Medulla oblongata (tissue), 1 donor: ENCODE results near the gene CFAP57.
A peak's percentile ranks its signal among the peaks of the same experiment; 100 is the strongest.

Experiments used
- DNase-seq: peaks from one replicate; pipeline ENCODE4 v3.0.0-alpha.2; 2015; ENCODE audit errors: extremely low spot score

CFAP57 gene

DNA sequence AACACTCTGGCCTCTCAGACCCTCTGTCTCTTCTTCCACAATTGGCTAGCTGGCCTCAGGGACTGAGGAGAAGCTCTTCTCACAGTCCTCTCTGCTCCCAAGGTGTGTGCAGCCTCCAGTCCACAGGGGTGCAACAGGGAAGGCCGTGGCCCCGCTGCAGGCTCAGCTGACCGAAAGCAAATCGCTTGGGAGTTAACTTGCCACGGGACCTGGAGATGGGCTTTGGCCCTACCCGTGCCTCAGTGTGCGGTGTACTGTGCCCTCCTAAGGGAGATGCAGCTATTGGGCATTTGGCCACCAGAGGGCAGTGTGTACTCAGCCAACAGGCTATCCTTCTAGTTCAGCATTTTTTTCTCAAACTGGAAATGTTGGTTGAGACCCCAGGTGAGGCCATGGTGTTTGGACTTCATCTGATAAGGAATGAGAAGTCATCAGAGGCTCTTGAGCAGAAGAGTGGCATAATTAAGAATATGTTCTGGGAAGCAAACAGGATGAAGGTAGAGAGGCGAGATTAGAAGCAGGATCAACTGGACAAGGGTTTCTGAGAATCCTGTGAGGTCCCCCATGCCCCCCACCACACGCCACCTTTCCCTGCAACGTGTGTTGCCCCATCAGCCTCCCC is 55.1 kb downstream of the CFAP57 start:
- DNase-seq: peak; percentile 91

DNA sequence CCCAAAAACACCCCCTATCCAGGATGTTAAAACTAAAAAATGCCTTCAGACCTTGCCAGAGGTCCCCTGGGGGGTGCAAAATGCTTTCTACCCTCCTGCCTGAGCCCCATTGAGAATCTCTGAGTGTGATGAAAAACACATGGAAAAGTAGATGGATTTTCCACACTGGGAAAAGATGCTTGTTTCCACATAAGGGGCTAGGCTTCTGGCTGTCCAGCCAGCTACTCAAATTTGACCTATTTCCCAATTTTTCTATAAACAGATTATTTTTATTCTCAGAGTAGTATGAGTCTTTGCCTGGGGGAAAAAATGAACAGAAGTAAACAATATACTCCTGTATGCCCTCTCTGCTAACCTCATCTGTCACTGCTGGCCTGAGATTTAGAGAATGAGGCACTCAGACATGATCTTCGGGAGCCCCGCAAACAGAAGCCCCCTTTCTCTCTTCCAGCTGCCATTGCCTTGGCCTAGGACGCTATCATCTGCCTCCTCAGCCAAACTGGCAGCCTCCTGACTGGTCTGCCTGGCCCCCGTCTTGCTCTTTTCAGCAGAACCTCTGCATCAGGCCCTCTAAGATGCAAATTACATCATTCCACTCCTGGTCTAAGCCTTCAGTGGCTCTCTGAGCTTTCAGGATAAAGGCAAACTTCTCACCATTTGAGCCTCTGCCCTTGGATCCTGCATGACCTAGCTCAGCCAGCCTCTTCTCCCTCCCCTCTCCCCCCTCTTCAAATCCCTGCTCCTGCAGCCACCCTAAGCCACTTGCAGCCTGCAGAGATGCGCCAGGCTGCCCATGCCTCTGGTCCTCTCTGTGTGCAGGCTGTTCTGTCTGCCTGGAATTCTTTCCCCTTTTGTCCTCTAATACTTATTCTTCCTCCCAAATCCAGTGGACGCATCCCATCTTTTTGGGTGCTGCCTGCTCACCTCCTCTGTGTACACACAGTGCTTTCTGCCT is 58.0 kb downstream of the CFAP57 start:
- no peak for DNase-seq

DNA sequence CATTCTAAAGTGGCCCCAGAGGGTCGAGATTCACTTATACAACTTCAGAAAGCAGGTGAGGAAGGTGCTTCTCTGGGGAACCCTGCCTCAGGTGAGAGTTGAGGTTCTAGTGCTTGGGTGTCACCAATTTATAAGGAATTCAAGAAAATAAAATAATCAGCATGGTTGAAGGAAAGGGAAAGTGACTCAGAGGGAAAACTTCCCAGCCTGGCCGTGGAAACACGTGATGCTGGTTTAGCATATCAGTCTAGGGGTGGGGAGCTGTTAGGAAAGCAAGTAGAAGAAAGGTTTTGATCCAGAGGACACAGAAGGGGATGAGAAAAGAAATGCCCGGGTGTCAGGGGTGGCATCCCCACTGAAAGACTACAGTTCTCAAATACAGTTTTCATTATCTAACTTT is 59.9 kb downstream of the CFAP57 start:
- no peak for DNase-seq

DNA sequence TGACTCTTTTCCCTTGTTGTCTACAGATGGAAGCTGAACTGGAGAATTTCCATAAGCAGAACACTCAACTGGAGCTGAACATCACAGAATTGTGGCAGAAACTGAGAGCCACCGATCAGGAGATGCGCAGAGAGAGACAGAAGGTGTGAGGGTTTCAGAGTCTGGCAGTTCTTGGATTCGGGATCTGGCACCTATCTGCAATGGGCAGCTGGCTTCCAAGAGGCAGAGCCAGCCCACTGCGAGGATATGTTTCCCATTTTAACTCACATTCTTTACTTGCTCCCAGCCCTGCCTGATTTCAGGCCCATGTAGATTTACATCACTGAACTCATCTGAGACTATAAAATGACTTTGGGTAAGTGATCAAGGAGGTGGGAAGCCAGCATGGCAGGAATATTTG is 60.4 kb downstream of the CFAP57 start:
- DNase-seq: no peak

DNA sequence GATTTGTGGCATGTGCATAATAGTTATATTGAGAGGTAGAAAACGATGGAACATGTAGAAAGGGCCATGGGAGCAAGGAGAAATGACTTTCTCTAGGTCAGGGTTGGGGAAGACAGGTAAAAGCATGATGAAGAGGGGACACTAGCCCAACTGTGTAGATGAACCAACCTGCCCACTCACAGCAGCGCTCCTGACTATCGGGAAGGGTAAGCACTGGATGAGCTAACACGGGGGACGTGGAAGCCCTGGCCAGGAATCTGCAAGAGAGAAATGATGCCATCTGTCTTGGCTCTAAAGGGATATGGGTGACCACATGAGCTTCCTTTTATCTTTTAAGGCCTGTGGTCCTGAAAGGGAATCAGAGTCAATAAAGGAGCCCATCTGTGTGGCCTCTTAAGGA is 61.5 kb downstream of the CFAP57 start:
- DNase-seq: no peak

DNA sequence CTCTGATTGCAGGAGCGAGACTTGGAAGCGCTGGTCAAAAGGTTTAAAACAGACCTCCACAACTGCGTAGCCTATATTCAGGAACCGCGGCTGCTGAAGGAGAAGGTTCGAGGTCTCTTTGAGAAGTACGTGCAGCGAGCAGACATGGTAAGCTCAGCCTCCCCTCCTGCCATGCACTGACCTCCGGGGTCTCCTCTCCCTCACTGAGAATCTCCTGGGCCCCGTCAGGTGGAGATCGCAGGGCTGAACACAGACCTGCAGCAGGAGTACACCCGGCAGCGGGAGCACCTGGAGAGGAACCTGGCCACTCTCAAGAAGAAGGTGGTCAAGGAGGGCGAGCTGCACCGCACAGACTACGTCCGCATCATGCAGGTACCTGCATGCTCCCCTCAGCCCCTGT is 62.1 kb downstream of the CFAP57 start:
- no peak for DNase-seq

DNA sequence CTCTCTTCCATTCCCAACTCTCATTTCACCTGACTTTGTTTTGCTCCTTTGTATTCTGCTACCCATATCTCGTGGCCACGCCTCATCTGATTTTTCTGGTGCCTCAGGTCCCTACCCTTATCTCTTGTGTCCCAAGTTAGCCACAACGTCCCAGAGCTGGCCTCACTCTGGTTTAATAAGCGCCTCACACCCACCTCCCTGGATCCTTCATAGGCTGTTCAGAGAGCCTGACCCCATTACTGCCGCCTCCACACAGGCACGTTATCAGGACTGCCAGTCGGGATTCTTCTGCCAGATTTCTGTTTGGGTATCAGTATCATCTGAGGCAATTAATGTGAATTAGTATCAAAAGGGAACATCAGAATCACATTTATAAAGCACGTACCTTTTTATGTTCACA is 62.9 kb downstream of the CFAP57 start:
- no peak for DNase-seq

DNA sequence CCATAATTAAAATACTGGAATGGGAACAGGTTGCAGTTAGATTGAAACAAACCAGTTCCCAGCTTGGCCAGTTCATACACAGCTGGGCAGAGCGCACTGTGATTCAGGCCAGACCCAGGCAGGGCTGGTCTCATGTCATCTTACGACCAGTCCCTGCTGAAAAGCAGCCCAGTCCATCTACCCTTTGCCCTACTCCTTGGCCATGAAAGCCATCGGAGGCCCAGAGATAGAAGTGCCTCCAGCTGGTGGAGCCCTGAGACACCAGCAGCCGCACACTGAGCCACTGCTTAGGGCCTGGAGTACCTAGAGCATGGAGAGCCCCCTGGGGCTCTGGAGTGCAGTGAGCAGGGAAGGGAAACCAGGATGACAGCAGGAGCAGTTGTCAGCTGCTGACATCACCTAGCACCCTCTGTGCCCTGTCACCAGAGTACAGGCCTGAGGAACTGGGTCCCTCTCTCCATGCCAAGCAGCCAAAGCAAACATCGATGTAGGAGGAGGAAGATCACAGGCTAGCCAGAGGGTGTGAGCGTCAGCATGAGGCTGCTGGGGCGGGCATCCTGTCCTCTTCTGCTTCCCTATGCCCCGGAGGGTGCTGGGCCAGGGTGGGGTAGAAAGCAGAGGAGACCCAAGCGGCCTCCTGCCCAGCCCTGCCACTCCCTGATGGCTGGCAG is 63.5 kb downstream of the CFAP57 start:
- no peak for DNase-seq

DNA sequence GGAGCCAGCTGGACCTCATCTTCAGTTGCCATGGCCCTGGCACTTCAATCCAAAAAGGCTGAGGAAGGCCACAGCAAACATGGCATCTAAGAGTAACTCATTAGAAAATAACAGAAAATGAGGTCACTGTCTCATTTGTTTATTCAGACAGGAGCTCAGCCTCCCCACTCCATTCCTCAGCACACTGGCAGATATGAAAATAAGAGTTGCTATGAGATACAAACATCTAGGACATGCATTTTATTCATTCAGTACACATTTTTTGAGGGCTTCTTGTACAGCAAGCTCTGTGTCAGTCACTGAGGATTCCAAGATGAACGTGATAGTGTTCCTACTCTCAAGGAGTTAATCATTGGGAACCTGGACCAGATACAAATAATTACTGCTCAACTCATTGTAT is 65.0 kb downstream of the CFAP57 start:
- no peak for DNase-seq

DNA sequence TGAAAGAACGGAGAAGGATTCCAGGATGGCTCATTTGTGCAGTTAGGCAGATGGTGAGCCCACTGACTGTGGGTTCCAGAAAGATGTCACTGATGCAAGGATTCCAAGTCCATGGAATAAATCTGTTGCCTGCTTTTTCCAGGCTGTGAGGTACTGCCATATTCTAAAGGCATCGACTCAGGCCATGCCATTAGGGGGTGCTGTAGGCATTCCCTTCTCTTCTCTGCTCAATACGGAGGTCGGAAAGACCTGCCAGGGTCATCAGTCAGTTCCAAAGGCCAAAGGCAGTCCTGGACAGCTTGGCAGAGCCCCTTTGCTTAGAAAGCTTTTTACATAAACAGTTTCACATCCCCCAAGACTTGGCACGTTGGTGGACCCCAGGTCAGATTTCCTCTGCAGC is 66.0 kb downstream of the CFAP57 start:
- DNase-seq: peak; percentile 92

DNA sequence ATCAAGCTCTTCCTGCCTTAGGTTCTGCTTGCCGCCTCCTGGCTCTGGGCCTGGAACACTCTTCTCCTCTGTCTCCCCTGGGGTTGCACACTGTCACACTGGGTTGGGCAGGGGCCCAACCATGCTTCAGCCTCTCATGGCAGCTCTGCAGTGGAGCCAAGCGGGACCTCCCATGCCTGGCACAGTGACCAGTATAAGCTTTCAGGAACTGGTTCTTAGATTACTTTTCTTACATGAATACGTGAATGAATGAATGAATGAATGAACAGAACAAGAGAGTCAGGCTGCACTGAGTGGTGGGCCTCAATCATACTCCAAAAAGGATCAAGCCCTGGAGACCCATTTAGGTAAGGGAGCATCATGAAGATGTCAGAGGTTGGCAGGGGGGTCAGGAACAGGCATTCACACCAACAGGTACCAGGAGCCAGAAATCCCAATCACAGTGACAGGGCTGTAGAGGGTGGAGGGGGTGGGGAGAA is 66.9 kb downstream of the CFAP57 start:
- DNase-seq: no peak

DNA sequence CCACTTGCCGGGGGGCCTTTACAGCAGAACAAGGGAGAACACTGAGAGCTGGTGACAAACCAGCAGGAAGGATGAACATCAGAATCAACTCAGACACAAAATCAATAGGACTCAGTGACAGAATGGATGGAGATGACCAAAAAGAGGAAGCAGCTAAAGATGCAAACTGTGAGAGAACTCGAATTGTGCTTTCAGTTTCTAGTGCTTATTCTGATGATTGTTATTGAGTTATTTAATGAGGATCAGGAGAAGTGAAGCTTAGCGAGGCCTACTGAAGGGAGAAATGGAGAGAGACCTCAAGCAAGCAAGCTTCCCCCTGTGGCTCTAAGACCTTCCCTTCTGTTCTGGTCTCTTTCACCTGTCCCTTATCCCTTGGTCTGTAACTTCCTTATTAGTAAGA is 67.4 kb downstream of the CFAP57 start:
- DNase-seq: no peak

DNA sequence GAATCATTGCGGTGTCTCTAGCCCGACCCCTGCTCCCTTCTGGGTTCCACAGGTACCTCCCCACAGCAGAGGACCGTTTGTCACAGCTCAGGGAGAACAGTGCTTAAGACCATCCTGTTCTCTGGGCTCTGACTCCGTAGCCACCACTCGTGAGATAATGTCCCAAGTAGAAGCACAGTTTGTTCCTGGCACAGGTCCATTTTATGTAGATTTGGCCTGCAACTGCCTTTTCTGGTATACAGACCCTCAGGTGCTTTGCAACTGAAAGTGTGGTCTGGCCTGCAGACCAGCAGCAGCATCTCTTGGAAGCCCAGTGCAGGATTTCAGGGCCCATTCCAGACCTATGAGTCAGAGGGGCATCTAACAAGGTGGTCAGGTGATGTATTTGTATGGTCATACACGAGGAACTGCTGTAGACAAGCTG is 69.3 kb downstream of the CFAP57 start:
- DNase-seq: no peak

DNA sequence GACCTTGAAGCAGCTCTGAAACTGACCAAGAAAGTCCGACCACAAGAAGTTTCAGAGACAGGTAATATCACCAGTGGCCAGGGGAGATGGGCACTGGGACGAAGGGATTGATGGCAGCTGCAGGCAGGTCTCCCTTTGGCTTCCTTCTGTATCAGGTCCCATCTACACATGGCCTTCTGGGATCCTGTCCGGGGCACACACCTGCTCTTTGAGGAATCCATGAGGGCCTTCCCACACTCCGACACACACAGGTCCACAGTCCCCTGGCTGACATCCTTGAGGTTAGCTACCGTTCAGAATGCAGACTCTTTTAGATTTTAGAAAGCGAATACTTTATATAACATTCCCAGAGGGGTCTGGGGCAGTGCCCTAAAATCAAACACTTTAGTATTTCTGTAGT is 71.2 kb downstream of the CFAP57 start:
- no peak for DNase-seq

DNA sequence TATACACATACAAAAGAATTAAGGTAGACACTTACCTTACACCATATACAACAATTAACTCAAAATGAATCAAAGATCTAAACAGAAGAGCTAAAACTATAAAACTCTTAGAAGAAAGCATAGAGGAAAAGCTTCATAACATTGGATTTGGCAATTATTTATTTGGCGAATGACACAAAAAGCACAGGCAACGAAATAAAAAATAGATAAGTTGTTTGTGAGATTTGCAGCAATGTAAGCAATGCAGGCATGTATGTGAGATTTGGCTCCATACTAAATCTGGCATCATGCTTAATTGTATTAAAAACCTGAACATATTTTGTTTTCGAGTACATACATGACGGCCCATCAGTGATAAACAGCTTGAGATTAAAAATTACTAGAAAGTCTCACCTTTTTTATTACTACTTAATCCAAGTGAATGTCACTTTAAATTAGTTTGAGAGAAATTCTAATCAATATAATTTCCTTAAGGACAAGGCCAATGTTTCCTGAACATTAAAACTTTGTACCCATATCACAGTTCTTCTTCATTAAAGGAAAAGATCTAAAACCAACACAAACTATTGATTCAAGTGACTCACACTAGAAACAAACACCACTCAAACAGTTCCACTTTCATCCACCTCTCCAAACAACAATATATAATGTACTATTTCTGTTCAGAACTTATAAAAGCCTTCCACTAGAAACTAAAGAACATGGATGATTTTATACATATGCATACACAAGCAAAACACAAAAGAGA is 74.5 kb downstream of the CFAP57 start:
- DNase-seq: no peak

DNA sequence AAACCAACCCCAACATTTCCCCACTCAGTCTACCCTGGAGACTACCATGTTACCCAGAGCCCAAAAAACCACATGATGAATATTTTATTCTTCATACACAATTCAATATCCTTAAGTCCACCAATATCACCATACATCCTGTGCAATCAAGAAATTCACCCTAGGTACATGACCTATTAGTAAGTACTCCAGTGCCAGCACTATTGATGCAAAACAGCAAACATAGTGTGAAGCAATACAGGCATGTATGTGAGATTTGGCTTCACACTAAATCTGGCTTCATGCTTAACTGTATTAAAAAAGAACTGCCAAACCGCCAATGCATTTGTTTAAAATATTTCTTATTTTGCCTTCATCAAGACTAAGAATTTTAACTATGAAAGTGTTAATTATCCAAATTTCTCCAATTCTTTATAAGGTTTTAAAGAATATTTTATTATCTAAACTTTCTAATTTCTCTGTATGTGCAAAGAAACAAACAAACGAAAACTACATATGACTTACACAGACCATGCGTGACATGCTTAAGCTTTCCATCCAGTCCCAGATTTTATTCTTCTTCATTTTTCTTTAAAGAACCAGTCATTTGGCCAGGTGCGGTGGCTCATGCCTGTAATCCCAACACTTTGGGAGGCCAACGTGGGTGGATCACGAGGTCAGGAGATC is 75.3 kb downstream of the CFAP57 start:
- DNase-seq: no peak

DNA sequence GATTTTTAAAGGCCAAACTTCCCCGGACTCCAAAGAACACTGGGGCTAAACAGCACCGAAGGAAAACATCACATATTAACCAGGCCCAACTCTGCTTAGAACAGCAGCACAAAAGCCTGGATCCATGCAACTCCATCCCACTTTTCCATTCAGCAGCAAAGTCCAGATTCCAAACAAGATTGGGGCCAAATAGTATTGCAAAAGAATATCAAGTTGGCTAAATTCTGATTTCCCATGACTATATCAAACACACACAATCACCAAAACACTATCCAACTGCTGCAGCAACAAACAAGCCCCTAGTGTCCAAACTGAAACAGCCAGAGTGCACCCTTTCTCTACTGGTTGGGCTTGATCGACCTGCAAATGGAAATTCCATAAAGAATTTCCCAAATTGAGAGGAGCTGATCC is 78.2 kb downstream of the CFAP57 start:
- DNase-seq: no peak

DNA sequence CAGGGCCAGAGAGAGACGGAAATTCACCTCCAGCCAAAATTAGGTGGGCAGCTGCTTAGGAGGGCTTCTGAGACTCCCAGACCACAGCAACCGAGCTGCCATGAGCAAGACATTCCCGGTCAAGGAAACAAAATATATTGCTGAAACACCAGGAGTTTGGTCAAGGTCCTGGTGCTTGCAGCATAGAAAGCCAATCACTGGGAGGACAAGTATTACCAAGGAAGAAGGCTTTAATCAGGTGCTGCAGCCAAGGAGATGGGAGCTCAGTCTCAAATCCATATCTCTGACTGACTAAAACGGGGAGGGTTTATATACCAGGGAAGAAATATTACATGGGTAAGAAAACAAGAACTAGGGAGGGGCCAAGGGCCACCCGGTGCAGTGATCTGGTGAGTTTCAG is 78.9 kb downstream of the CFAP57 start:
- DNase-seq: no peak

DNA sequence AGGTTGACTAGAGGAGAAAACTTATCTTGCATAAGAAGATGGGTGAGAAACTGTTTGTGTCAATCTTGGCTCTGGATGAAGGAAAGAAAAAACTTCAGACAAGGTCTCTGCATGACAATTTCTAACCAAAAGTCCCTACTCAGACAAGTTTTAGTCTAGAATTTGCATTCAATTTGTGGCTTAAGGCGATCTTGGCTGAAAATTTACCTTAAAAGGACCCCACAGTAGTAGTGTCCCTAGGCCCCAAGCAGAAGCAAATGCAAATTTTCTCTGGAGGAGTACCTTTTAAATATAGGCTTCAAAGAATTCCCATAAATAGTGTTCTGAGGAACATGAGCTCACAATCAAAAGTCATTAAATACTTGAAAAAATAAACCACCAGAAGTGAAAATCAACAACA is 80.1 kb downstream of the CFAP57 start:
- DNase-seq: no peak

DNA sequence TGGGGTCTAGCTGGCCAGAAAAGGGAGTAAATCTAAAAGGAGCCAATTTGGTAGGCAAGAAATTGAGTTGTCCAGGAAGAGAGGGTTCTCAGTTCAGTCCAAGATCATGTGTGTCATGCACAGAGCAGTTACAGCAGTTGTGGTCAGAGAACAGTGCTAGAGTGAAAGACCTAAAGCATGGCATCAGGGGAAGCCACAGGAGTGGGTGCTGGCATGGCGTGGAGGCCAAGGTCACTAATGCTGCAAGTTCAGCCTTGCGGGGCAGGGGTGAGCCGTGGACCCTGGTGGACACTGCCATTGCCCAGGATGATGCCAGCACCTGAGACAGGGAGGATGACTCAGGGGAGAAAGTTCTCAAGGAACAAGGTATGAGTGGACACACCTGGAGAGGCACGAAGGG is 81.0 kb downstream of the CFAP57 start:
- no peak for DNase-seq

DNA sequence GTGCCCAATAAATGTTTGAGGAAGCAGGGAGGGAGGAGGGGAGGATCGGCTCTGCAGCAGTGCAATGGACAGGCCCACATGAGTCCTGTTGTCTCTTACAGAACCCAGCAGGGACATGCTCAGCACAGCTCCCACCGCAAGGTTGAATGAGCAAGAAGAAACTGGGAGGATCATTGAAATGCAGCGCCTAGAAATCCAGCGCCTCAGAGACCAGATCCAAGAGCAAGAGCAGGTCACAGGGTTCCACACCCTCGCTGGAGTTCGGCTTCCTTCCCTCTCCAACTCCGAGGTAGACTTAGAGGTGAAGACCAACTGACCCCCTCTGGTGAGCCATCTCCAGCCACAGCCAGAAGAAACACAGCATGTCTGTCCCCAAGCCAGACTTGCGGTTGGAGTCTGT is 81.7 kb downstream of the CFAP57 start:
- DNase-seq: no peak
